ENCODE results near the gene CLUH. TPM values are rescaled to one million over a fixed set of nuclear protein-coding genes. Genes with fewer than 3 reads are reported as not detected.

Gene CLUH
- total RNA-seq, 1 experiment from 2014 or later: 175 TPM

- H3K27ac ChIP-seq (ENCODE audit: low read depth, low read length): no peak overlapping the region
- RAD21 ChIA-PET (ENCODE audit: low non-redundant PET in 1 of 2, low total read pairs in 2 of 2, uncharacterized antibody in 2 of 2, unreplicated experiment in 2 of 2): no interaction called here
- DNase-seq (ENCODE audit: low read depth, low spot score) (no peak), ATAC-seq (no peak)
- H3K36me3 ChIP-seq (ENCODE audit: control insufficient read depth in 1 of 2, insufficient read depth in 2 of 2, low read length in 2 of 2): peaks cover 24 to 54% of the 10 kb centered on the region in 2 experiments
- CTCF ChIA-PET: no interaction called here
- no peak overlapping the region for H3K9ac ChIP-seq (ENCODE audit: low read length)
- no peaks in the 10 kb centered on the region for H3K4me1 ChIP-seq (ENCODE audit: control insufficient read depth in 1 of 2, insufficient read depth in 2 of 2, low read length in 2 of 2)
- H3K4me3 ChIP-seq (replicated peaks in 1 of 2; ENCODE audit: low read depth in 1 of 2, low read length in 2 of 2): no peak overlapping the region
- no peaks in the 10 kb centered on the region for H3K9me3 ChIP-seq (ENCODE audit: control insufficient read depth in 1 of 2, insufficient read depth in 1 of 2, low read depth in 1 of 2, low read length in 2 of 2)
- H3K79me2 ChIP-seq (ENCODE audit: insufficient read depth, low read length): peaks cover 27% of the 10 kb centered on the region
- intact Hi-C loops (cut with micrococcal nuclease): no loop called here
- no peak overlapping the region for H2AFZ ChIP-seq (ENCODE audit: low read depth, low read length, poor library complexity, severe bottlenecking)
- no peaks in the 10 kb centered on the region for H3K9me2 ChIP-seq (ENCODE audit: insufficient read depth)
- peaks cover 2% of the 10 kb centered on the region; the same call in 1 of the 2 replicates for H4K20me1 ChIP-seq (ENCODE audit: insufficient read depth)
- H3K4me2 ChIP-seq (ENCODE audit: low read length): no peak overlapping the region
- H3K27me3 ChIP-seq (ENCODE audit: insufficient read depth, low read length): no peaks in the 10 kb centered on the region
- POLR2A ChIA-PET: no interaction called here
- no TSS peak for BruUV-seq (replicated peaks)
- TF ChIP-seq RAD21 (IDR thresholded peaks at IDR 0.05; ENCODE audit: low read depth): no peak
- no peak for TF ChIP-seq SIN3A (IDR thresholded peaks at IDR 0.05; ENCODE audit: low read depth)
Observed at GRCh38 chr17:2700491-2701141, 10.9 kb downstream of the CLUH start.

DNA sequence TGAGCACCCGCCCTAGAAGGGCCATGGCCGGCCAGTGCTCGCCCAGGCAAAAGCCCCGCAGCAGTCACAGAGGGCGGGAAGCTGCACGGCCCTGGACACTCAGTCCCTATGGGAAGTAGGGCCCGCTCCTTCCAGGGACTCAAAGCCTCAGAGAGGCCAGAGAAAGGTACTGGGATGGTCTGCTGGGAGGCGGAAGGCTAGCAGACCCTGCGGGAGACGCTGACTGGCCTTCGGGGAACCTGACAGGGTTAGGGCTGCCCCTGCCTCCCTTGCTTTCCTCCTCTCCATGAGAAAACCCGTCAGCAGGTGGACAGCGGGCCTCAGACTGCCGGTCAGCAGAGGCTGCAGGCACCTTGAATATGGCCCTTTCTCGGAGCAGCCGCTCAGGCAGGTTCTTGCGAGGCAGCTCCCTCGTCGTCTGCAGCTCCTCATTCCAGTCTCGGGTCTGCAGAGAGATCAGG lies 11.5 kb downstream of the CLUH start:
- no peak for ATAC-seq
- Histone ChIP-seq H2AFZ (ENCODE audit: low read depth, low read length, poor library complexity, severe bottlenecking) (no peak overlapping the region), H3K9ac (ENCODE audit: low read length) (no peak overlapping the region), H4K20me1 (ENCODE audit: insufficient read depth) (no peaks in the 10 kb centered on the region), H3K27ac (ENCODE audit: low read depth, low read length) (no peak overlapping the region), H3K79me2 (ENCODE audit: insufficient read depth, low read length) (peaks cover 22% of the 10 kb centered on the region), H3K9me3 (ENCODE audit: control insufficient read depth in 1 of 2, insufficient read depth in 1 of 2, low read depth in 1 of 2, low read length in 2 of 2) (no peaks in the 10 kb centered on the region), H3K36me3 (ENCODE audit: control insufficient read depth in 1 of 2, insufficient read depth in 2 of 2, low read length in 2 of 2) (peaks cover 24 to 54% of the 10 kb centered on the region in 2 experiments), H3K9me2 (ENCODE audit: insufficient read depth) (no peaks in the 10 kb centered on the region), H3K4me1 (ENCODE audit: control insufficient read depth in 1 of 2, insufficient read depth in 2 of 2, low read length in 2 of 2) (no peaks in the 10 kb centered on the region), H3K27me3 (ENCODE audit: insufficient read depth, low read length) (no peaks in the 10 kb centered on the region), H3K4me3 (replicated peaks in 1 of 2; ENCODE audit: low read depth in 1 of 2, low read length in 2 of 2) (no peak overlapping the region), H3K4me2 (ENCODE audit: low read length) (no peak overlapping the region)
- no peak for DNase-seq (ENCODE audit: low read depth, low spot score)
- intact Hi-C loops (cut with micrococcal nuclease): no loop called here
- ChIA-PET RAD21 (ENCODE audit: low non-redundant PET in 1 of 2, low total read pairs in 2 of 2, uncharacterized antibody in 2 of 2, unreplicated experiment in 2 of 2) (no interaction called here), POLR2A (no interaction called here), CTCF (no interaction called here)
- no TSS peak for BruUV-seq (replicated peaks)
- no peak for TF ChIP-seq RAD21 (IDR thresholded peaks at IDR 0.05; ENCODE audit: low read depth)
- no peak for TF ChIP-seq YY1 (IDR thresholded peaks at IDR 0.05; ENCODE audit: extremely low read depth, insufficient replicate concordance, low read depth, low read length)
- TF ChIP-seq EZH2 (IDR thresholded peaks at IDR 0.05): no peak
- TF ChIP-seq, protein P1, sequence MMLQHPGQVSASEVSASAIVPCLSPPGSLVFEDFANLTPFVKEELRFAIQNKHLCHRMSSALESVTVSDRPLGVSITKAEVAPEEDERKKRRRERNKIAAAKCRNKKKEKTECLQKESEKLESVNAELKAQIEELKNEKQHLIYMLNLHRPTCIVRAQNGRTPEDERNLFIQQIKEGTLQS (IDR thresholded peaks at IDR 0.05): no peak
- no peak for TF ChIP-seq SIN3A (IDR thresholded peaks at IDR 0.05; ENCODE audit: low read depth)
- no peak for TF ChIP-seq ZFX (IDR thresholded peaks at IDR 0.05)
- no peak for TF ChIP-seq CBX3 (IDR thresholded peaks at IDR 0.05; ENCODE audit: low read depth)
- no peak for TF ChIP-seq SP1 (IDR thresholded peaks at IDR 0.05; ENCODE audit: low read depth)
- TF ChIP-seq TCF7L2 (IDR thresholded peaks at IDR 0.05; ENCODE audit: borderline replicate concordance, extremely low read depth, insufficient read depth, insufficient read length): no peak
- TF ChIP-seq, protein P2, sequence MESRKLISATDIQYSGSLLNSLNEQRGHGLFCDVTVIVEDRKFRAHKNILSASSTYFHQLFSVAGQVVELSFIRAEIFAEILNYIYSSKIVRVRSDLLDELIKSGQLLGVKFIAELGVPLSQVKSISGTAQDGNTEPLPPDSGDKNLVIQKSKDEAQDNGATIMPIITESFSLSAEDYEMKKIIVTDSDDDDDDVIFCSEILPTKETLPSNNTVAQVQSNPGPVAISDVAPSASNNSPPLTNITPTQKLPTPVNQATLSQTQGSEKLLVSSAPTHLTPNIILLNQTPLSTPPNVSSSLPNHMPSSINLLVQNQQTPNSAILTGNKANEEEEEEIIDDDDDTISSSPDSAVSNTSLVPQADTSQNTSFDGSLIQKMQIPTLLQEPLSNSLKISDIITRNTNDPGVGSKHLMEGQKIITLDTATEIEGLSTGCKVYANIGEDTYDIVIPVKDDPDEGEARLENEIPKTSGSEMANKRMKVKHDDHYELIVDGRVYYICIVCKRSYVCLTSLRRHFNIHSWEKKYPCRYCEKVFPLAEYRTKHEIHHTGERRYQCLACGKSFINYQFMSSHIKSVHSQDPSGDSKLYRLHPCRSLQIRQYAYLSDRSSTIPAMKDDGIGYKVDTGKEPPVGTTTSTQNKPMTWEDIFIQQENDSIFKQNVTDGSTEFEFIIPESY (IDR thresholded peaks at IDR 0.05; ENCODE audit: extremely low read depth, insufficient replicate concordance, low read length): no peak
- TF ChIP-seq FOSL1 (IDR thresholded peaks at IDR 0.05; ENCODE audit: low read depth): no peak
- TF ChIP-seq, protein P3, sequence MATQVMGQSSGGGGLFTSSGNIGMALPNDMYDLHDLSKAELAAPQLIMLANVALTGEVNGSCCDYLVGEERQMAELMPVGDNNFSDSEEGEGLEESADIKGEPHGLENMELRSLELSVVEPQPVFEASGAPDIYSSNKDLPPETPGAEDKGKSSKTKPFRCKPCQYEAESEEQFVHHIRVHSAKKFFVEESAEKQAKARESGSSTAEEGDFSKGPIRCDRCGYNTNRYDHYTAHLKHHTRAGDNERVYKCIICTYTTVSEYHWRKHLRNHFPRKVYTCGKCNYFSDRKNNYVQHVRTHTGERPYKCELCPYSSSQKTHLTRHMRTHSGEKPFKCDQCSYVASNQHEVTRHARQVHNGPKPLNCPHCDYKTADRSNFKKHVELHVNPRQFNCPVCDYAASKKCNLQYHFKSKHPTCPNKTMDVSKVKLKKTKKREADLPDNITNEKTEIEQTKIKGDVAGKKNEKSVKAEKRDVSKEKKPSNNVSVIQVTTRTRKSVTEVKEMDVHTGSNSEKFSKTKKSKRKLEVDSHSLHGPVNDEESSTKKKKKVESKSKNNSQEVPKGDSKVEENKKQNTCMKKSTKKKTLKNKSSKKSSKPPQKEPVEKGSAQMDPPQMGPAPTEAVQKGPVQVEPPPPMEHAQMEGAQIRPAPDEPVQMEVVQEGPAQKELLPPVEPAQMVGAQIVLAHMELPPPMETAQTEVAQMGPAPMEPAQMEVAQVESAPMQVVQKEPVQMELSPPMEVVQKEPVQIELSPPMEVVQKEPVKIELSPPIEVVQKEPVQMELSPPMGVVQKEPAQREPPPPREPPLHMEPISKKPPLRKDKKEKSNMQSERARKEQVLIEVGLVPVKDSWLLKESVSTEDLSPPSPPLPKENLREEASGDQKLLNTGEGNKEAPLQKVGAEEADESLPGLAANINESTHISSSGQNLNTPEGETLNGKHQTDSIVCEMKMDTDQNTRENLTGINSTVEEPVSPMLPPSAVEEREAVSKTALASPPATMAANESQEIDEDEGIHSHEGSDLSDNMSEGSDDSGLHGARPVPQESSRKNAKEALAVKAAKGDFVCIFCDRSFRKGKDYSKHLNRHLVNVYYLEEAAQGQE (IDR thresholded peaks at IDR 0.05; ENCODE audit: low read depth): no peak
- TF ChIP-seq ZNF274 (IDR thresholded peaks at IDR 0.05; ENCODE audit: low read depth, low read length): no peak

Measured in HCT116 (cell line).